GM10847 (cell line): Measurements from ENCODE around the gene HNRNPL.

Experiments used
- POLR2A ChIP-seq: IDR thresholded peaks from 2 replicates; pipeline ENCODE4 v1.6.1; 2011; ENCODE audit not compliant: insufficient read length; ENCODE audit errors: extremely low read depth

HNRNPL gene

GRCh38 chr19:38839816-38840582, 9.8 kb downstream of the HNRNPL start:
- no peak for TF ChIP-seq POLR2A

- no peak for TF ChIP-seq POLR2A
Measured at GRCh38 chr19:38838986-38839761, 10.6 kb downstream of the HNRNPL start.

- no peak for TF ChIP-seq POLR2A
Measured at GRCh38 chr19:38838208-38838985, 11.4 kb downstream of the HNRNPL start.

GRCh38 chr19:38837656-38838121, 12.1 kb downstream of the HNRNPL start:
- no peak for TF ChIP-seq POLR2A

- TF ChIP-seq POLR2A, result no peak
Measured at GRCh38 chr19:38836983-38837626, 12.7 kb downstream of the HNRNPL start.

GRCh38 chr19:38836159-38836982, 13.4 kb downstream of the HNRNPL start:
- no peak for TF ChIP-seq POLR2A

- TF ChIP-seq POLR2A, result no peak
Measured at GRCh38 chr19:38834590-38834989, 15.2 kb downstream of the HNRNPL start.

GRCh38 chr19:38834104-38834490, 15.7 kb downstream of the HNRNPL start:
- TF ChIP-seq POLR2A, result no peak

- TF ChIP-seq POLR2A, result no peak
Measured at GRCh38 chr19:38833092-38833425, 16.7 kb downstream of the HNRNPL start.

- TF ChIP-seq POLR2A, result no peak
Measured at GRCh38 chr19:38831142-38831605, 18.6 kb downstream of the HNRNPL start.

GRCh38 chr19:38830039-38830733, 19.6 kb downstream of the HNRNPL start:
- no peak for TF ChIP-seq POLR2A

GRCh38 chr19:38826856-38827551, 22.8 kb downstream of the HNRNPL start:
- no peak for TF ChIP-seq POLR2A
